GM21526 (cell line): Measurements from ENCODE around the gene SEMA4A.
A peak's percentile ranks its signal among the peaks of the same experiment; 100 is the strongest.

Source experiments
- ATAC-seq: cut with Tn5 transposase; IDR thresholded peaks from one replicate; pipeline ENCODE4 v1.9.1; 2021; ENCODE audit warnings: moderate library complexity; ENCODE audit not compliant: unreplicated experiment, low FRiP score

Gene SEMA4A

GRCh38 chr1:156134716-156135435 lies 18.5 kb upstream of the SEMA4A start:
- ATAC-seq = no peak

GRCh38 chr1:156135930-156136871 lies 17.2 kb upstream of the SEMA4A start:
- no peak for ATAC-seq

DNA sequence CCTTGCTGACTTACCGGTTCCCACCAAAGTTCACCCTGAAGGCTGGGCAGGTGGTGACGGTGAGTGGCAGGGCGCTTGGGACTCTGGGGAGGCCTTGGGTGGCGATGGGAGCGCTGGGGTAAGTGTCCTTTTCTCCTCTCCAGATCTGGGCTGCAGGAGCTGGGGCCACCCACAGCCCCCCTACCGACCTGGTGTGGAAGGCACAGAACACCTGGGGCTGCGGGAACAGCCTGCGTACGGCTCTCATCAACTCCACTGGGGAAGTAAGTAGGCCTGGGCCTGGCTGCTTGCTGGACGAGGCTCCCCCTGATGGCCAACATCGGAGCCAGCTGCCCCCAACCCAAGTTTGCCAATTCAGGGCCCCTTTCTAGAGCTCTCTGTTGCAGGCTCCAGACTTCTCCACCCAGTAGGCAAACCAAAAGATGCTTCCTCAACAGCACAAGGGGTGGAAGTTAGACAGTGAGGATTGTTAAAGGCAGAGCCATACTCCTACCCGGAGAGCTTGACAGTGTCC lies 16.4 kb upstream of the SEMA4A start:
- no peak for ATAC-seq

- ATAC-seq = no peak
Observed at GRCh38 chr1:156138458-156138867, 14.9 kb upstream of the SEMA4A start.

GRCh38 chr1:156140879-156141707 lies 12.3 kb upstream of the SEMA4A start:
- ATAC-seq = no peak

DNA sequence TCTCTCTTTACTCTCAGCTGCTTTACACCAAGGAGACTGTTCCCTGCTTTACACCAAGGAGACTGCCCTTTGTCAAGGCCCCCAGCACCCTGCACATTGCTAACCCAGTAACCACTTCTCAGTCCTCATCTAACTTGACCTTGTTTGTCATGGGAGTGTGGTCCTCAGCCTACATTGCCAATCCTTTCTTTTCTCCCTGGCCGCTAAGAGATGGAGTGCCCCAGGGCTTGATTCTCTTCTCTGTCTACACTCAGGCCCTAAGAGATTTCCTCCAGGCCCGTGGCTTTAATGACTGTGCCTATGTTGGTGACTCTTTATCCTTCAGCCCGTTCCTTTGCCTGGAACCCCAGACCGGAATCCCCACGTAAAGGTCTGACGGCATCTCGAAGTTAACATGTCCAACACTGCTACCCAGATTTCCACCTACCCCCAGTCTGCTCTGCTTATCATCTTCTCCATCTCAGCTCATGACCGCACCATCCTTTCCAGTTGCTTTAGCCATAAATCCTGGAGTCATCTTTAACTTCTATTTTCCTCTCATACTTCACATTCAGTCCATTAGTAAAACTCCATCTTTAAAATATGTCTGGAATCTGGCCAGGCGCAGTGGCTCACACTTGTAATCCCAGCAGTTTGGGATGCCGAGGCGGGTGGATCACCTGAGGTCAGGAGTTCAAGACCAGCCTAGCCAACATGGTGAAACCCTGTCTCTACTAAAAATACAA lies 9.5 kb upstream of the SEMA4A start:
- ATAC-seq = no peak

DNA sequence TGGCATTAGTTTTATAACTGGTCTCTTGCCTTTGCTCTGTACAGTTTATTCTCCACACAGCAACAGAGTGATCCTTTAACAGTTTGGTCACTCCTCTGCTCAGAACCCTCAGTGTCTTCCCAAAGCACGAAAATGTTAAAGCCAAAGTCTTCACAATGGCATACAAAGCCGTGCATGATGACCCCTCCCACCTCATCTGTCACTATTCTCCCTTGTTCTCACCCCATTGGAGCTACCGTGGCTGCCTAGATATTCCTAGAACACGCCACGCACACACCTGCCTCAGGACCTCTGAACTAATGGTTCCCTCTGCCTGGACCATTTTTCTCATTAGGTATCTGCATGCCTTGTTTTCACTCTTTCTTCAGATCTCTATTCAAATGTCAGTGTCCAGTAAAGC lies 8.6 kb upstream of the SEMA4A start:
- ATAC-seq = no peak

DNA sequence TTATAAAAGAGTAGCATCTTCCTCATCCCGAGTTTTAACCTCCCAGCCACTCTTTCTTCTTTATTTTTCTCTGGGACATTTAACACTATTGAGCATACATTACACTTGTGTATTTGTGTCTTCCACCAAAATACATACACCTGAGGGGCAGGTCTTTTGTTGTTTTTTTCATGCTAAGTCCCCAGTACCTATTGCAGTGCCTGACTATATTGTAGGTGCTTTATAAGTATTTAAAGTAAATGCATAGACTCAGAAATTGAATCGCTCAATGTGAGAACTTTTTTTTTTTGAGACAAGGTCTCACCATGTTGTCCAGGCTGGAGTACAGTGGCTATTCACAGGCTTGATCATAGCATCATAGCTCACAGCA lies 7.8 kb upstream of the SEMA4A start:
- no peak for ATAC-seq

- ATAC-seq = no peak
Observed at GRCh38 chr1:156146020-156146768, 7.2 kb upstream of the SEMA4A start.

DNA sequence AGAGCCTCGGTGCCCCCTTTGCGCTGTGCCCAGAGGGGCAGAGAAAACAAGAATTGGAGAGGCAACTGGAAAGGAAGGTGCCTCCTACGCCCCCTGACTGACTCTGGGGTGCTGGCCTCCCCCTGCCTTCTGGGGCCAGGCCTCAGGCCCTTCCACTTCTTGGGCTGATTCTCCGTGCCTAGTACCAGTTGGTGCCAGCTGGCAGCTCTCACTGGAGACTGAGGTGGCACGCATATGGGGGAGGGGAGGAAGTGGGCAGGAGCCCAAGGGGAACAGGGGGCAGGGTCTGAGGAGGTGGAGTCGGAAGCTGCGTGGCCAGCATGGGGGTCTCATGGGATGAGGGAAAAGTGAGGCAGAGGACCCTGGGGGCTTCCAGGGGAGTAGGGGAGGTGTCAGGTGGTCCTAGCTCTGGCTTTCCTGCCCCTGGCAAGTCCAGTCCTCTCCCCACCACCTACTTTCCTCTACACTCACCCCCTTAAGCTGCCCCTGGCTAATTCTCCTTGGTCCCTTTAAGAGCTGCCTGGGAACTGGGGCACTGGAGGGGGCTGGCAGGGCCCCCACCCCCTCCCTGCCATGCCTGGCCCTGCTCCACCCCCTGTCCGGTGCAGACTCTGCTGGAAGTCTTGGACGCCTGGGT lies 6.5 kb upstream of the SEMA4A start:
- ATAC-seq = no peak

DNA sequence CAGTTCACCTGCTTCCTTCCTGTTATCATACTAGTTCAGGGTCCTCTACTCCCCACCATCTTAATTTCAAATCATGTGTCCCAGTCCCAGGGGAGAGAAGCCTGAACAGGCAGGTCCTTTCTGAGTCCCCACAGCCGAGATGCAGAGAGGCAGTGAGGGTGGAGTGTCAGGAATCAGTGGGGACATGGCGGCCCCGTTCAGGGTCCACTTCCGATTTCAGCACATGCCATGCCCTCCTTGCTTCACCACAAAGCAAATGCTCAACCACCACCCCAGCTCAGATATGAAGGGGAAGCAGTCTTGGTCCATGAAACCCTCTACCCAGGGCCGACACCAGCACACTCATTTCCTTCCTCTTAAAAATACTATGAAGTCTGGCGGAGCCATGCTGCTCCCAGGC lies 5.2 kb upstream of the SEMA4A start:
- no peak for ATAC-seq

DNA sequence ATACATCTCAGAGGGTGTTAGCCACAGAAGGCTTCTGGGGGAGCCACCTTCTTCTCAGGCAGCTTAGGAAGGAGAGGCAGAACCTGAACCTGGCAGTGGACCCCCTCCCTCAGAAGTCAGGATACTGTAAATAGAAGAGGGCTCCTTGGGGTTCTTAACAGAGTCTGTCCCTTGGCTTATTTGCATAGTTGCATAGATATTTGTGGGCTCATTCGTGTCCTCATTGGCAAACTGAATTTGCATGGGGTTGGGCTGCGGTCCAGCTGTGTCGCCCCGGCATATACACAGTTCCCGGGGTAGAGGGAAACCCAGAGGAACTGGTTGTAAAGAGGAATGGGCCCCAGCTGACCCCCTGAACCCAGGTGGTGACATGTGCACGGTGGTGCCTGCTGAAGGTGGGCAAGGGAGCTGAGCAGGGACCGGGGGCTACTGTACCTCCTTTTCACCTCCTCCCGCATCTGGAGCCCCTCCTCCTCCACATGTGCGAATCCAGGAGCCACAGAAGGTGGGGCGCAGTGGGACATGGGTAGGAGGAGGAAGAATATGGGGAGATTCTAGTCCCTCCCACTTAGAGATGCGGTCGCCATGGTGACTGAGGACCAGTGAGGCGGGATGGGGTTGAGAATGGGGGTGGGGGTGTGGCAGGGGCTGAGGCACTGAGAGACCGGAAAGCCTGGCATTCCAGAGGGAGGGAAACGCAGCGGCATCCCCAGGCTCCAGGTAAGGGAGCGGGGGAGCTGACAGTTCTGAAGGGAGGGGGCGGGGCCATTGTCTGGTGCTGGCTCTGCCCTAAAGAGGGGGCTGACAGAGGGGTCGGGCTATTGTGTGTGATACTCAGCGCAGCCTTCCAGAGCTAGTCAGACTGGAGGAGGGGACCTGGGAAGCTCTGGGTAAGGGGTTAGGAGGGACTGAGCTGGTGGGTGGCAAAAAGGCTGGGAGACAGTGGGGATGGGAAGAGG lies 3.7 kb upstream of the SEMA4A start:
- ATAC-seq = peak; percentile 47

- ATAC-seq = no peak
Observed at GRCh38 chr1:156150333-156151011, 2.9 kb upstream of the SEMA4A start.

DNA sequence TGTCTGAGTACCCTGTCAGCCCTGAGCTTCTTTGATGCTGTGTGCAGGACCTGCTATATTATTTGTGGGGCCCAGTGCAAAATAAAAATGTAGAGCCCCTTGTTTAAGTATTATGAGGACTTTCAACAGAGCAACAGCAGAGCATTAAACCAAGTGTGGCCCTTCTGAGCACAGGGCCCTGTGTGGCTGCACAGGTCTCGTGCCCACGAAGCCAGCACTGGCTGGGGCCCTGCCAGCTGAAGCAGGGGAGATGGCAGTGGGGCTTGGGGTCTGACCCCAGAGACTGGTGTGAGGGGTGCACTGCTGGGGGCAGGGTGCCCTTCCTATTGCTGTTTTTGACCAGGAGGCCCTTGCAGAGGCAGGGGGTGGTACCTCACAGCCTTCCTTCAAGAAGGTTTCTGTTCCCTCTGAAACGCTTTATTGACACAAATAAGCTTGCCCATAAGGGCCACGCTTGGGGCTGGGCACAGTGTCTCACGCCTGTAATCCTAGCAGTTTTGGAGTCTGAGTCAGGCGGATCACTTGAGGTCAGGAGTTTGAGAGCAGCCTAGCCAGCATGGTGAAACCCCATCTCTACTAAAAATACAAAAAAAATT lies 2.2 kb upstream of the SEMA4A start:
- no peak for ATAC-seq

DNA sequence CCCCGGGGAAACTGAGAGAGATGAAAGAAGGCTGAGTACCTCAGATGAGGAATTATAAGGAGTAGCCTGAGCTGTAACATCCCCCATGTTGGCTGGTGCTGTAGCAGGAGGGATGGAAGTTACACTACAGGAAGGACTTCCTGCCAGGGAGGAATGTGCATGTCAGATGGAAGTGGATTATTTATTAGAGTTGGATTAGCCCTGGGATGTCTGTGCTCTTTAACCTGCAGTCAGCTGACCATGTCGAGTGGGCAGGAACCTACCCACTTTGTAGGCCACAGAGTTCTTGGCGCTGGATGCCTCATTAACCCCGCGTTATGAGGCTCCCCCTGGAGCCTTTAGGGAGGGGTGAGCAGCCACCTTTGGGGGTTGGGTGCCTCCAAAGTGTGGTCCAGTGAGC lies 757 bp upstream of the SEMA4A start:
- ATAC-seq = no peak

DNA sequence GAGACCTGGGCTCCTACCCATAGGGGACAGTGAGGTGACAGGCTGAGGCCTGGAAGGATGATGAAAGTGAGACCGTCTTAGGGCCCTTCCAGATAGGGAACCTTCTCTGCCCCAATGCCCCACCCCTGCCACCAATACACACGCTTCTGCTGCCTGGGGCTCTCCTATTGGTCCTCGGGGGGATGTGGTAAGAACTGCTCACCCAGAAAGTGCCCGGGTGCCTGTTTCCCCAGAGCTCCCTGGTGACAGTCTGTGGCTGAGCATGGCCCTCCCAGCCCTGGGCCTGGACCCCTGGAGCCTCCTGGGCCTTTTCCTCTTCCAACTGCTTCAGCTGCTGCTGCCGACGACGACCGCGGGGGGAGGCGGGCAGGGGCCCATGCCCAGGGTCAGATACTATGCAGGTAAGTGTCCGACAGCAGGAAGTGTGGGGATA lies 948 bp downstream of the SEMA4A start:
- ATAC-seq = no peak
